ENCODE data around the gene LAMA2. TPM values are rescaled to one million over a fixed set of nuclear protein-coding genes. Genes with fewer than 3 reads are reported as not detected.

The LAMA2 gene
- polyA plus RNA-seq, 3 donors: 31.5 to 39.9 (median 37.2) TPM

- DNase-seq: no peak
These were observed 633.1 kb downstream of the LAMA2 start for GRCh38 chr6:129516005-129516404.

GRCh38 chr6:129516787-129517186 is 633.8 kb downstream of the LAMA2 start:
- DNase-seq: no peak

GRCh38 chr6:129517288-129517687 is 634.4 kb downstream of the LAMA2 start:
- no peak for DNase-seq

GRCh38 chr6:129519750-129520149 is 636.8 kb downstream of the LAMA2 start:
- DNase-seq: no peak

- no peak for DNase-seq
These were observed 639.0 kb downstream of the LAMA2 start for GRCh38 chr6:129521946-129522345.

GRCh38 chr6:129523816-129524215 is 640.9 kb downstream of the LAMA2 start:
- DNase-seq: no peak

GRCh38 chr6:129525055-129525454 is 642.1 kb downstream of the LAMA2 start:
- no peak for DNase-seq

- no peak for DNase-seq
These were observed 652.0 kb downstream of the LAMA2 start for GRCh38 chr6:129534926-129535325.

- DNase-seq: no peak
These were observed 653.3 kb downstream of the LAMA2 start for GRCh38 chr6:129536271-129536670.

GRCh38 chr6:129539032-129539431 is 656.1 kb downstream of the LAMA2 start:
- DNase-seq: no peak

- no peak for DNase-seq
These were observed 659.8 kb downstream of the LAMA2 start for GRCh38 chr6:129542705-129543104.

GRCh38 chr6:129543981-129544380 is 661.0 kb downstream of the LAMA2 start:
- DNase-seq: no peak

GRCh38 chr6:129544892-129545612 is 662.1 kb downstream of the LAMA2 start:
- no peak for DNase-seq

- no peak for DNase-seq
These were observed 663.8 kb downstream of the LAMA2 start for GRCh38 chr6:129546702-129547101.

- DNase-seq: no peak
These were observed 668.5 kb downstream of the LAMA2 start for GRCh38 chr6:129551486-129551885.

- DNase-seq: no peak
These were observed 669.5 kb downstream of the LAMA2 start for GRCh38 chr6:129552413-129552812.

GRCh38 chr6:129555206-129555832 is 672.4 kb downstream of the LAMA2 start:
- no peak for DNase-seq

GRCh38 chr6:129558248-129558647 is 675.3 kb downstream of the LAMA2 start:
- no peak for DNase-seq

- DNase-seq: no peak
These were observed 682.4 kb downstream of the LAMA2 start for GRCh38 chr6:129565366-129565765.

- no peak for DNase-seq
These were observed 682.9 kb downstream of the LAMA2 start for GRCh38 chr6:129565811-129566210.

All from renal pelvis (tissue), 4 donors.